Stimulated activated CD8-positive, alpha-beta memory T cell treated with anti-CD3 and anti-CD28 coated beads, Interleukin-12 subunit alpha, Interleukin-12 subunit beta, amount 100 ng/mL, for 1 hour (primary cell): Measurements from ENCODE around the gene WDR54.
A peak's percentile ranks its signal among the peaks of the same experiment; 100 is the strongest.

Experiments used
- DNase-seq: peaks from one replicate; pipeline ENCODE4 v3.0.0-alpha.2; 2020; ENCODE audit warnings: low read depth

Gene WDR54

GRCh38 chr2:74421221-74421870 lies at the start of gene WDR54, which contains the start of gene C2orf81:
Gene WDR54 (plus strand): TSS chr2:74421730. CDS start chr2:74422154, 424 bp downstream.
Gene C2orf81 (minus strand): TSS chr2:74421619. CDS start chr2:74421560, 59 bp downstream.
- peak; percentile 87 for DNase-seq

- no peak for DNase-seq
Measured at GRCh38 chr2:74372674-74373073, 48.9 kb upstream of the WDR54 start.

GRCh38 chr2:74373221-74373676 lies 48.3 kb upstream of the WDR54 start:
- no peak for DNase-seq

- no peak for DNase-seq
Measured at GRCh38 chr2:74373985-74374384, 47.5 kb upstream of the WDR54 start.

- no peak for DNase-seq
Measured at GRCh38 chr2:74374509-74375205, 46.9 kb upstream of the WDR54 start.

- no peak for DNase-seq
Measured at GRCh38 chr2:74375838-74376237, 45.7 kb upstream of the WDR54 start.

- no peak for DNase-seq
Measured at GRCh38 chr2:74378007-74378406, 43.5 kb upstream of the WDR54 start.

- DNase-seq: no peak
Measured at GRCh38 chr2:74379851-74380789, 41.4 kb upstream of the WDR54 start, which contains the start of gene DCTN1. Gene DCTN1 (minus strand): TSS chr2:74380311. CDS start chr2:74380037, 274 bp downstream.

- no peak for DNase-seq
Measured at GRCh38 chr2:74381751-74382150, 39.8 kb upstream of the WDR54 start.

GRCh38 chr2:74383254-74383653 lies 38.3 kb upstream of the WDR54 start:
- no peak for DNase-seq

- no peak for DNase-seq
Measured at GRCh38 chr2:74384051-74384450, 37.5 kb upstream of the WDR54 start.

GRCh38 chr2:74385396-74385795 lies 36.1 kb upstream of the WDR54 start:
- DNase-seq: no peak

- DNase-seq: no peak
Measured at GRCh38 chr2:74387346-74387745, 34.2 kb upstream of the WDR54 start.

GRCh38 chr2:74390606-74391005 lies 30.9 kb upstream of the WDR54 start:
- DNase-seq: no peak

GRCh38 chr2:74391209-74391579 lies 30.3 kb upstream of the WDR54 start:
- no peak for DNase-seq

GRCh38 chr2:74391580-74392448 lies 29.7 kb upstream of the WDR54 start:
- DNase-seq: peak; percentile 93

- DNase-seq: no peak
Measured at GRCh38 chr2:74392449-74392743, 29.1 kb upstream of the WDR54 start.

- no peak for DNase-seq
Measured at GRCh38 chr2:74393525-74393924, 28.0 kb upstream of the WDR54 start.

- no peak for DNase-seq
Measured at GRCh38 chr2:74396149-74396548, 25.4 kb upstream of the WDR54 start.

- no peak for DNase-seq
Measured at GRCh38 chr2:74399785-74400184, 21.7 kb upstream of the WDR54 start.

- DNase-seq: no peak
Measured at GRCh38 chr2:74401891-74402290, 19.6 kb upstream of the WDR54 start.

- DNase-seq: no peak
Measured at GRCh38 chr2:74406035-74406434, 15.5 kb upstream of the WDR54 start.
